K562 (cell line): ENCODE data around the gene HOXA4. TPM values are rescaled to one million over a fixed set of nuclear protein-coding genes. Genes with fewer than 3 reads are reported as not detected.

Source experiments
- ATAC-seq: fragments of 200-7000 bp; cut with Tn5 transposase; 3 replicates; pipeline ENCODE4 v1.9.1; 2020; ENCODE audit warnings: moderate library complexity
- BruUV-seq: library from RNA; stranded (reverse); fragments of 400-500 nt; replicated peaks from 2 replicates; lab custom pipeline; 2021; lab: Mats Ljungman, UMichigan
- CTCF ChIA-PET: fragments of 300-600 bp; formaldehyde crosslinking; extraction: SDS; loops from one replicate; lab custom pipeline; 2021; ENCODE audit warnings: low intra/inter-chr PET ratio; lab: Yijun Ruan, JAX
- POLR2A ChIA-PET: fragments of 300-600, 350-650 bp; sonication (Branson Sonifier 250); formaldehyde crosslinking; extraction: SDS; loops from one replicate; lab custom pipeline; 2021; ENCODE audit warnings: antibody characterized with exemption, inconsistent platforms; lab: Yijun Ruan, JAX
- DNase-seq, 4 experiments: peaks; one replicate each; pipeline versions ENCODE4 v3.0.0 to v3.0.0-alpha.2; 2011 to 2018; ENCODE audit warnings: low spot score in 3 of 4, mixed read lengths in 3 of 4; ENCODE audit errors: extremely low read depth in 1 of 4
- FAIRE-seq: peaks from 2 replicates; lab custom pipeline; 2011; peaks lifted over from hg19 to GRCh38; lab: Jason Lieb, UNC
- H2AFZ ChIP-seq: 2 replicates; pipeline ENCODE4 v1.6.0; 2011; ENCODE audit warnings: low read depth, low read length, control low read depth, inconsistent platforms
- H3K27ac ChIP-seq: fragments of 200-600 bp; 3 replicates; pipeline ENCODE4 v1.8.0; 2011; ENCODE audit warnings: low read depth, mild to moderate bottlenecking, control low read depth, inconsistent platforms, low read length, moderate library complexity, mixed read lengths; ENCODE audit errors: extremely low read depth
- H3K27me3 ChIP-seq, 2 experiments: fragments of 300-600 bp in 1 of 2; 2 replicates in 1 of 2; 3 replicates in 1 of 2; pipeline versions ENCODE4 v1.6.0 to v1.8.0; 2011; ENCODE audit warnings: inconsistent platforms in 2 of 2, low read length in 2 of 2, mild to moderate bottlenecking in 1 of 2, mixed read lengths in 1 of 2, moderate library complexity in 1 of 2; ENCODE audit not compliant: control insufficient read depth in 2 of 2, insufficient read depth in 2 of 2
- H3K36me3 ChIP-seq: fragments of 300-600 bp; 3 replicates; pipeline ENCODE4 v1.8.0; 2011; ENCODE audit warnings: mild to moderate bottlenecking, low read length, inconsistent platforms; ENCODE audit not compliant: control insufficient read depth, insufficient read depth
- H3K4me1 ChIP-seq, 2 experiments: fragments of 200-600 bp in 1 of 2; replicated peaks in 1 of 2; 2 replicates in 1 of 2; 3 replicates in 1 of 2; pipeline versions ENCODE4 v1.5.1 to v1.8.0; 2011; ENCODE audit warnings: inconsistent platforms in 2 of 2, low read length in 2 of 2, mild to moderate bottlenecking in 1 of 2, mixed read lengths in 1 of 2, moderate library complexity in 1 of 2; ENCODE audit not compliant: control insufficient read depth in 2 of 2, insufficient read depth in 2 of 2
- H3K4me2 ChIP-seq: 2 replicates; pipeline ENCODE4 v1.6.1; 2011; ENCODE audit warnings: low read length, control low read depth, inconsistent platforms, mixed read lengths; ENCODE audit not compliant: insufficient read depth
- H3K4me3 ChIP-seq: fragments of 200-600 bp; sonication (generic), shearing (Covaris generic); 2 replicates; pipeline ENCODE4 v1.5.1; 2016; ENCODE audit warnings: control low read depth, inconsistent platforms
- H3K79me2 ChIP-seq: fragments of 200-600 bp; 3 replicates; pipeline ENCODE4 v1.8.0; 2011; ENCODE audit warnings: low read length, inconsistent platforms; ENCODE audit not compliant: control insufficient read depth, insufficient read depth
- H3K9ac ChIP-seq, 2 experiments: 2 replicates each; pipeline versions ENCODE4 v1.6.0 to v1.6.1; 2011; ENCODE audit warnings: low read depth in 2 of 2, low read length in 2 of 2, control low read depth in 1 of 2, inconsistent platforms in 1 of 2, mild to moderate bottlenecking in 1 of 2, mixed read lengths in 1 of 2; ENCODE audit not compliant: insufficient read depth in 1 of 2
- H3K9me1 ChIP-seq: one replicate; pipeline ENCODE4 v1.6.0; 2011; ENCODE audit warnings: inconsistent platforms, mild to moderate bottlenecking, low read length, moderate library complexity; ENCODE audit not compliant: control insufficient read depth, insufficient read depth
- H3K9me3 ChIP-seq: replicated peaks from 2 replicates; pipeline ENCODE4 v1.5.1; 2011; ENCODE audit warnings: low read depth, low read length, inconsistent platforms; ENCODE audit not compliant: control insufficient read depth, insufficient read depth
- H4K20me1 ChIP-seq: replicated peaks from 2 replicates; pipeline ENCODE4 v1.6.1; 2011; ENCODE audit warnings: low read length, inconsistent platforms, mixed read lengths; ENCODE audit not compliant: control insufficient read depth, insufficient read depth
- CXXC5 ChIP-seq: fragments of 250-450 bp; sonication (Bioruptor Pico); IDR thresholded peaks from 2 replicates; pipeline ENCODE4 v1.8.0; 2022; ENCODE audit warnings: inconsistent platforms, mild to moderate bottlenecking, moderate library complexity
- EP300 ChIP-seq: IDR thresholded peaks from 2 replicates; pipeline ENCODE4 v1.6.1; 2012; ENCODE audit warnings: low read length, improper control_type of control experiment
- KDM4B ChIP-seq, 2 experiments: fragments of 450-650 bp in 1 of 2; sonication (generic) in 1 of 2; IDR thresholded peaks; 2 replicates each; pipeline ENCODE4 v1.6.1; 2016 to 2017; ENCODE audit warnings: borderline replicate concordance in 2 of 2, antibody characterized with exemption in 1 of 2, low read depth in 1 of 2, mild to moderate bottlenecking in 1 of 2
- MEIS2 ChIP-seq: fragments of 450-650 bp; IDR thresholded peaks from 2 replicates; pipeline ENCODE4 v1.6.1; 2014; ENCODE audit warnings: mild to moderate bottlenecking; ENCODE audit not compliant: partially characterized antibody
- PKNOX1 ChIP-seq: fragments of 450-650 bp; IDR thresholded peaks from 2 replicates; pipeline ENCODE4 v1.6.1; 2016
- PRMT5 ChIP-seq: sonication (generic); formaldehyde crosslinking; IDR thresholded peaks from 2 replicates; pipeline ENCODE4 v1.5.0; 2020; ENCODE audit warnings: missing genetic modification reagents
- RCOR1 ChIP-seq, 2 experiments: IDR thresholded peaks; 2 replicates each; pipeline ENCODE4 v1.6.1; 2012; ENCODE audit warnings: low read depth in 2 of 2, low read length in 2 of 2, borderline replicate concordance in 1 of 2, improper control_type of control experiment in 1 of 2
- SAFB2 ChIP-seq: fragments of 200-400 bp; formaldehyde crosslinking; IDR thresholded peaks from 2 replicates; pipeline ENCODE4 v1.6.1; 2018; ENCODE audit warnings: borderline replicate concordance, low read length, low read depth, moderate library complexity; ENCODE audit not compliant: severe bottlenecking
- STAG1 ChIP-seq: sonication (generic); formaldehyde crosslinking; IDR thresholded peaks from 2 replicates; pipeline ENCODE4 v1.5.0; 2020; ENCODE audit warnings: missing genetic modification reagents, borderline replicate concordance
- STAT5A ChIP-seq: IDR thresholded peaks from 2 replicates; pipeline ENCODE4 v1.6.1; 2012; ENCODE audit warnings: low read length, inconsistent platforms, borderline replicate concordance
- ZFP36 ChIP-seq: fragments of 150-350 bp; IDR thresholded peaks from 2 replicates; pipeline ENCODE4 v1.6.1; 2018; ENCODE audit warnings: low read length, low read depth; ENCODE audit not compliant: partially characterized antibody
- WGBS: fragments of 100-300 bp; shearing (Covaris generic); methylation state at CpG from one replicate; pipeline ENCODE4 v1.1.6; 2016; ENCODE audit warnings: low coverage, mixed read lengths; ENCODE audit not compliant: insufficient coverage; ENCODE audit errors: missing lambda C conversion rate; 5-methylcytosine and 5-hydroxymethylcytosine counted together
- in situ Hi-C: fragments of 300-500 bp; cut with MboI; formaldehyde crosslinking; loops from 4 replicates; pipeline ENCODE4 v1.15.0; 2018; ENCODE audit warnings: inconsistent platforms, mixed read lengths
- intact Hi-C: fragments of 100-400 bp; cut with micrococcal nuclease; formaldehyde crosslinking; loops from 2 replicates; pipeline ENCODE4 v1.14.2; 2022
- polyA plus RNA-seq, 8 experiments: library from polyadenylated mRNA; depleted of rRNA in 4 of 8; stranded (reverse) in 5 of 8; unstranded in 3 of 8; fragments of >200 nt; fragmentation: Nextera tagmentation in 2 of 8; fragmentation: Illumina TruSeq in 1 of 8; extraction: Ambion mirVana in 2 of 8; extraction: Trizol in 1 of 8; gene quantifications; 2 replicates each; pipeline versions ENCODE4 v1.2.1 to v1.2.3, GENCODE V29; 2011 to 2014; ENCODE audit warnings: inconsistent platforms in 1 of 8, missing spikeins in 1 of 8
- total RNA-seq, 7 experiments: library from RNA; depleted of rRNA in 6 of 7; stranded (reverse); fragments of >200 nt in 6 of 7; fragmentation: Illumina TruSeq in 2 of 7; extraction: Trizol in 2 of 7; gene quantifications; 2 replicates each; pipeline versions ENCODE4 v1.2.1 to v1.2.3, GENCODE V29; 2011 to 2021; ENCODE audit warnings: low replicate concordance in 1 of 7
- TF ChIP-seq, protein P1 (sequence below): fragments of 250-450 bp; sonication (Bioruptor Pico); IDR thresholded peaks from 2 replicates; pipeline ENCODE4 v1.8.0; 2022; ENCODE audit warnings: moderate library complexity, mild to moderate bottlenecking, inconsistent platforms
- TF ChIP-seq, protein P2 (sequence below): IDR thresholded peaks from 3 replicates; pipeline ENCODE4 v1.6.1; 2011; ENCODE audit warnings: borderline replicate concordance, mild to moderate bottlenecking, moderate library complexity; ENCODE audit not compliant: insufficient read length; ENCODE audit errors: extremely low read depth
- TF ChIP-seq, protein P3 (sequence below): sonication (generic); formaldehyde crosslinking; IDR thresholded peaks from 2 replicates; pipeline ENCODE4 v1.9.0; 2022; ENCODE audit warnings: mild to moderate bottlenecking, missing genetic modification reagents

The HOXA4 gene
- total and polyA plus RNA-seq, 9 of the 15 experiments (the other 6 are each of a cell fraction or from before 2014, with no cell fraction given), result not detected

GRCh38 chr7:27112955-27113949 lies 17.3 kb downstream of the HOXA4 start:
- Histone ChIP-seq H3K4me1 (peaks cover 0 to 25% of the 10 kb centered on the region in 2 experiments; a peak in 2 of 5 replicates), H3K27ac (no peak overlapping the region), H3K9me3 (no peaks in the 10 kb centered on the region), H3K9ac (no peak overlapping the region), H4K20me1 (0 out of 2 replicates have a peak, but pooled peaks cover 6% of the 10 kb centered on the region), H3K9me1 (no peaks in the 10 kb centered on the region), H3K4me2 (no peak overlapping the region), H3K36me3 (no peaks in the 10 kb centered on the region), H3K79me2 (no peaks in the 10 kb centered on the region), H2AFZ (no peak overlapping the region), H3K4me3 (no peak overlapping the region), H3K27me3 (peaks cover 47 to 68% of the 10 kb centered on the region in 2 experiments)
- ChIA-PET POLR2A (no interaction called here), CTCF (no interaction called here)
- DNase-seq (peak in 2 of 4 experiments; percentile 59 to 63), ATAC-seq (peak; percentile 92), FAIRE-seq (peak; percentile 35)
- intact Hi-C loops (no loop called here), in situ Hi-C loops (no loop called here)
- 16% methylated on average over 37 of the region's 57 CpGs for WGBS
- no TSS peak for BruUV-seq
- peak; percentile 96 for TF ChIP-seq MEIS2
- TF ChIP-seq, protein P1, sequence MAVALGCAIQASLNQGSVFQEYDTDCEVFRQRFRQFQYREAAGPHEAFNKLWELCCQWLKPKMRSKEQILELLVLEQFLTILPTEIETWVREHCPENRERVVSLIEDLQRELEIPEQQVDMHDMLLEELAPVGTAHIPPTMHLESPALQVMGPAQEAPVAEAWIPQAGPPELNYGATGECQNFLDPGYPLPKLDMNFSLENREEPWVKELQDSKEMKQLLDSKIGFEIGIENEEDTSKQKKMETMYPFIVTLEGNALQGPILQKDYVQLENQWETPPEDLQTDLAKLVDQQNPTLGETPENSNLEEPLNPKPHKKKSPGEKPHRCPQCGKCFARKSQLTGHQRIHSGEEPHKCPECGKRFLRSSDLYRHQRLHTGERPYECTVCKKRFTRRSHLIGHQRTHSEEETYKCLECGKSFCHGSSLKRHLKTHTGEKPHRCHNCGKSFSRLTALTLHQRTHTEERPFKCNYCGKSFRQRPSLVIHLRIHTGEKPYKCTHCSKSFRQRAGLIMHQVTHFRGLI (CRISPR knock-in tag), result no peak
- TF ChIP-seq PRMT5 (CRISPR knock-in tag), result no peak
- no peak for TF ChIP-seq STAG1 (CRISPR knock-in tag)
- TF ChIP-seq, protein P2, sequence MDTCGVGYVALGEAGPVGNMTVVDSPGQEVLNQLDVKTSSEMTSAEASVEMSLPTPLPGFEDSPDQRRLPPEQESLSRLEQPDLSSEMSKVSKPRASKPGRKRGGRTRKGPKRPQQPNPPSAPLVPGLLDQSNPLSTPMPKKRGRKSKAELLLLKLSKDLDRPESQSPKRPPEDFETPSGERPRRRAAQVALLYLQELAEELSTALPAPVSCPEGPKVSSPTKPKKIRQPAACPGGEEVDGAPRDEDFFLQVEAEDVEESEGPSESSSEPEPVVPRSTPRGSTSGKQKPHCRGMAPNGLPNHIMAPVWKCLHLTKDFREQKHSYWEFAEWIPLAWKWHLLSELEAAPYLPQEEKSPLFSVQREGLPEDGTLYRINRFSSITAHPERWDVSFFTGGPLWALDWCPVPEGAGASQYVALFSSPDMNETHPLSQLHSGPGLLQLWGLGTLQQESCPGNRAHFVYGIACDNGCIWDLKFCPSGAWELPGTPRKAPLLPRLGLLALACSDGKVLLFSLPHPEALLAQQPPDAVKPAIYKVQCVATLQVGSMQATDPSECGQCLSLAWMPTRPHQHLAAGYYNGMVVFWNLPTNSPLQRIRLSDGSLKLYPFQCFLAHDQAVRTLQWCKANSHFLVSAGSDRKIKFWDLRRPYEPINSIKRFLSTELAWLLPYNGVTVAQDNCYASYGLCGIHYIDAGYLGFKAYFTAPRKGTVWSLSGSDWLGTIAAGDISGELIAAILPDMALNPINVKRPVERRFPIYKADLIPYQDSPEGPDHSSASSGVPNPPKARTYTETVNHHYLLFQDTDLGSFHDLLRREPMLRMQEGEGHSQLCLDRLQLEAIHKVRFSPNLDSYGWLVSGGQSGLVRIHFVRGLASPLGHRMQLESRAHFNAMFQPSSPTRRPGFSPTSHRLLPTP, result no peak
- peak; percentile 2 for TF ChIP-seq ZFP36
- 0 out of 2 replicates have a peak, but pooled peaks have one; percentile 10 for TF ChIP-seq EP300
- TF ChIP-seq PKNOX1, result peak; percentile 90
- TF ChIP-seq, protein P3, sequence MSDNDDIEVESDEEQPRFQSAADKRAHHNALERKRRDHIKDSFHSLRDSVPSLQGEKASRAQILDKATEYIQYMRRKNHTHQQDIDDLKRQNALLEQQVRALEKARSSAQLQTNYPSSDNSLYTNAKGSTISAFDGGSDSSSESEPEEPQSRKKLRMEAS, result no peak
- peak; percentile 76 for TF ChIP-seq CXXC5 (CRISPR knock-in tag)
- no peak for TF ChIP-seq SAFB2
- TF ChIP-seq RCOR1 (IDR thresholded peaks at IDR 0.05; ENCODE audit: borderline replicate concordance in 1 of 2, low read depth in 2 of 2, low read length in 2 of 2), result peak in 1 of 2 experiments; percentile 84; a peak in 2 of 4 replicates
- TF ChIP-seq KDM4B (IDR thresholded peaks at IDR 0.05; ENCODE audit: borderline replicate concordance in 2 of 2, low read depth in 1 of 2), result no peak
- TF ChIP-seq STAT5A, result no peak
